Measurements from ENCODE around the gene CCDC146.
"Not testable (repeated sequence)": the region's sequence is repeated elsewhere in the genome, so short reads cannot be mapped to it uniquely, and the experiment has no call there.

The CCDC146 gene

DNA sequence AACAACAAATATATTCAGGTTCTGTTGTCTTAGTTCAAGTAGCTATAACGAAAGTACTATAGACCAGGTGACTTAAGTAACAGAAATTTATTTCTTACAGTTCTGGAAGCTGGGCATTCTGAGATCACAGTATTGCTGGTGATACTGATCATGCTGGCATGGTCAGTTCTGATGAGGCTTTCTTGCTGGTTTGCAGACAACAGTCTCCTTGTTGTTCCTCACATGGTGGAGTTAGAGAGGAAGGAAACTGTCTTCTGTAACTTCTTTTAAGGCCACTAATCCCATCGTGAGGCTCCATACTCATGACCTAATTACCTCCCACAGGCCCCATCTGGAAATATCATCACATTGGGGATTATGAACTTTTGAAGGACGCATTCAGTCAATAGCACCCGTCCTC is 17.9 kb downstream of the CCDC146 start:
- H3K9me3 ChIP-seq (ENCODE audit: control insufficient read depth in 5 of 5, low read length in 5 of 5); H3K27ac ChIP-seq (ENCODE audit: low read depth, low read length); H3K27me3 ChIP-seq (ENCODE audit: control insufficient read depth in 5 of 5, insufficient read depth in 4 of 5, low read length in 5 of 5); H3K4me3 ChIP-seq (ENCODE audit: low read depth in 1 of 5, low read length in 5 of 5); H3K9ac ChIP-seq (ENCODE audit: low read length in 5 of 5); H3K36me3 ChIP-seq (ENCODE audit: control insufficient read depth in 5 of 5, insufficient read depth in 5 of 5, low read length in 5 of 5); H3K4me1 ChIP-seq (ENCODE audit: control insufficient read depth in 5 of 5, insufficient read depth in 5 of 5, low read length in 5 of 5): not testable (repeated sequence)

DNA sequence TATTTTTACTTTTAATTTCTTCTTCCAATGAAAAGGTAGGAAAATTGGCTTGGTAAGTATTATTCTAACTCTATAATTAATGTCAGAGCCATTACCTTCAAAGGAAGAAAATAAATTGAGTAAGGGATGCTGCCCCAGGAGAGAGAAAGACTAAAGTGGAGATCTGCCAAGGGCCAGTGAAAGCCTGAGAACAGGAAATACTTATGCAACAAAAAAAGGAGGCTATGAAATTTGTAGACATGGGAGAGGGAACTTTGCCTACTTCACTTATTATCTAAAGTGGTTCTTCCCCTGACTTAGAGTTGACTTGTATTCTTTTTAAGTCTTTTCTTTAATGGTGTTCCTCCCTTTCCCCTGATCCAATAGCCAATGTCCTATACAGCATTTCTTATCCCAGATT is 29.8 kb downstream of the CCDC146 start:
- not testable (repeated sequence) for H3K36me3 ChIP-seq (ENCODE audit: control insufficient read depth in 5 of 5, insufficient read depth in 5 of 5, low read length in 5 of 5)

DNA sequence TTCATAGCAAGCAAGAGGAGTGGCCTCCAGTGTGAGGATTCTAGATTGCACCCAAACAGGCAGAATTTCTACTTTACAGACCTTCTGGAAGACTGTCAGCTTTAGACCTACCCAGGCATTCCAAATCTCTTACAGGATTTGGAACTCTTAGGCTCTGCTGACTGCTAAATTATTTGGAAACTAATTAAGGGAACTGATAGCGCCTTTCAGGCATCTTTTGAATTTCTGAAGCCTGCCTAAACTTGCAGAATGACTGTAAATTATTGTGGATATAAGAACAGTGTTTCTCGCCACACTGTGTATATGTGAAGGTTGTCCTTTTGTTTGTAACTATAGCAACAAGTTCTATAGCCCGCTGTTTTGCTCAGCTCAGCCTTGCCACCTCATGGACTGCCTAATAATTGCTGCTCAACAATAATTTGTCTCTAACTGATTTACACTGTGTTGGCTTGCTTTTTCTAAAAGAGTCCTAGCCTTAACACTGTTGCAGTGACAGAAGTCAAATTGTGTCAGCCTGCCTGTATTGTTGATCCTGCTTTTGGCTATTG is 32.6 kb downstream of the CCDC146 start:
- H3K36me3 ChIP-seq (ENCODE audit: control insufficient read depth in 5 of 5, insufficient read depth in 5 of 5, low read length in 5 of 5); H3K27ac ChIP-seq (ENCODE audit: low read depth, low read length); H3K27me3 ChIP-seq (ENCODE audit: control insufficient read depth in 5 of 5, insufficient read depth in 4 of 5, low read length in 5 of 5); H3K9ac ChIP-seq (ENCODE audit: low read length in 5 of 5); H3K4me1 ChIP-seq (ENCODE audit: control insufficient read depth in 5 of 5, insufficient read depth in 5 of 5, low read length in 5 of 5); H3K9me3 ChIP-seq (ENCODE audit: control insufficient read depth in 5 of 5, low read length in 5 of 5); H3K4me3 ChIP-seq (ENCODE audit: low read depth in 1 of 5, low read length in 5 of 5): not testable (repeated sequence)

More for the DNA sequence above, 29.8 kb downstream of the CCDC146 start:
- not testable (repeated sequence) for H3K27me3 ChIP-seq (ENCODE audit: control insufficient read depth in 5 of 5, insufficient read depth in 4 of 5, low read length in 5 of 5); H3K4me3 ChIP-seq (ENCODE audit: low read depth in 1 of 5, low read length in 5 of 5); H3K9ac ChIP-seq (ENCODE audit: low read length in 5 of 5); H3K9me3 ChIP-seq (ENCODE audit: control insufficient read depth in 5 of 5, low read length in 5 of 5); H3K4me1 ChIP-seq (ENCODE audit: control insufficient read depth in 5 of 5, insufficient read depth in 5 of 5, low read length in 5 of 5); H3K27ac ChIP-seq (ENCODE audit: low read depth, low read length)

DNA sequence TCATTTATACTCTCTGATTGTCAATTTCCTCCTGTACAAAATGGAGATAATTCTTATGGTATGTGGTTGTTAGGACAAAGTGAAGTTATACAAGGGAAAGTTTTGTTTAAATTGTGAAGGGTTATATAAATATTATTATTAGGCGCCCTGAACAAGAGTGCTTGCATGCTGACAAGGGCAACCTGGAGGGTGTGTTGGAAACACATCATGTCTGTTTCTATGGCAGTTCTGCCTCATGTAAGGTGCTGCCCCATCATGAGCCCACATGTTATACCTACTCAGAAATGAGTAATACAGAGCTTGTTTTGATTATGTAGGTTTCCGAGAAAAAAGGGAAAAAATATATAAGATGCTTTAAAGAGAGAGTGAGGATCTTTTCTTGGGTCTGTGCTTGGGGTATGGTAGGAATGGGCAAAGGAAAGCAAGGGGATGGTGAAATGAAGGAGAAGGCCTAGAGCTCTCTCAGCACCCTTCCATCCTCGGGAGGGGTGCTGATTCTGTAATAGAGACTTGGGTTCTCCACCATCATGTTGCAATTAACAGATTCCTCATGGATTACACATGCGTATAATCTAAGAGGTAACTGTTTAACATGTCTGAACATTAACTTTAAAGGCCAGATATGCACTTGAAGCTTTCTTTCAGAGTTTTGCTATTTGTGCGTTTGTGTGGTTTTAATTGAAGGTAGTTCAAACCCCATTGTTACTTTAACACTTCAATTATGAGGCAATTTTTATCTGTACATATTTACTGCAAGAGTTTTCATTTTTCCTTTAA is 33.4 kb downstream of the CCDC146 start:
- H3K9ac ChIP-seq (ENCODE audit: low read length in 5 of 5); H3K4me1 ChIP-seq (ENCODE audit: control insufficient read depth in 5 of 5, insufficient read depth in 5 of 5, low read length in 5 of 5); H3K27me3 ChIP-seq (ENCODE audit: control insufficient read depth in 5 of 5, insufficient read depth in 4 of 5, low read length in 5 of 5); H3K27ac ChIP-seq (ENCODE audit: low read depth, low read length); H3K36me3 ChIP-seq (ENCODE audit: control insufficient read depth in 5 of 5, insufficient read depth in 5 of 5, low read length in 5 of 5); H3K4me3 ChIP-seq (ENCODE audit: low read depth in 1 of 5, low read length in 5 of 5); H3K9me3 ChIP-seq (ENCODE audit: control insufficient read depth in 5 of 5, low read length in 5 of 5): not testable (repeated sequence)

DNA sequence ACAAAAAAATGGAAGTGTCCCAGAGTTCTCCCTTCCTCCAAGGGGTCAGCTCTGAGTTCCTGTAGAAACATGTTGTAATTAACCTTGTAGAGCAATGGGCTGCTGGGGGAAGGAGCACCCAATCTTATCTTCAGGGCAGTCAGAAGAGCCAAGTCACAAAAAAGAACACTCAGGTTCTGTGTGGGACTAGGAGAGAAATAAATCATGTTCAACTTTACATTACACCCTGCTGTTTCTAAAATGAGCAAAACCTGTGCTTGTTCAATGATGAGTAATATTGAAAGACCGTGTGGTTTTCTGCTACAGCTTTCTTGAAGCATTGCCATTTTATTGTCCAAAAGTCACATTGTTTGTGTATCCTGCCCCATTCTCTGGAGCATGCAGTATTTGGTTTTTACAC is 34.6 kb downstream of the CCDC146 start:
- H3K9me3 ChIP-seq (ENCODE audit: control insufficient read depth in 5 of 5, low read length in 5 of 5); H3K27ac ChIP-seq (ENCODE audit: low read depth, low read length); H3K4me1 ChIP-seq (ENCODE audit: control insufficient read depth in 5 of 5, insufficient read depth in 5 of 5, low read length in 5 of 5); H3K4me3 ChIP-seq (ENCODE audit: low read depth in 1 of 5, low read length in 5 of 5); H3K27me3 ChIP-seq (ENCODE audit: control insufficient read depth in 5 of 5, insufficient read depth in 4 of 5, low read length in 5 of 5); H3K9ac ChIP-seq (ENCODE audit: low read length in 5 of 5); H3K36me3 ChIP-seq (ENCODE audit: control insufficient read depth in 5 of 5, insufficient read depth in 5 of 5, low read length in 5 of 5): not testable (repeated sequence)

DNA sequence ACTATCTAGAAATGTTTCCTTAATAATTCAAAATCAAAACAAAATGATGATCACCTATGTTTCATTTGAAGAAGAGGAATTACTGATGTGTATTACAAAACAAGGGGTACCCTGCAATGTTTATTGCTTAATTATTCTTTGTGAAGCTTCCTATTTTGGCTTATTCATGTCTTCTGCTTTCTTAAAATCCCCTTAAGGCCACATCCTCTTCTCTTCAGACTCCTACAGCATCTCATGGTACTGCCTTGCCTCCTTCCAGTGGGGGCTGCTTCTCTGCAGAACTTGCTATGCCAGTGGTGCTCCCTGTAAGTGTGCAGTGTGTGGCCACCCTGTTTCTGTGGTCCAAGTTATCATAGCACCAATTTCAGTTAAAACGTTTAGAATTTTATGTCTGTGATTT is 35.0 kb downstream of the CCDC146 start:
- Histone ChIP-seq H3K36me3 (ENCODE audit: control insufficient read depth in 5 of 5, insufficient read depth in 5 of 5, low read length in 5 of 5) (no peaks in the 10 kb centered on the region), H3K27me3 (ENCODE audit: control insufficient read depth in 5 of 5, insufficient read depth in 4 of 5, low read length in 5 of 5) (no peaks in the 10 kb centered on the region), H3K9me3 (ENCODE audit: control insufficient read depth in 5 of 5, low read length in 5 of 5) (no peaks in the 10 kb centered on the region), H3K4me1 (ENCODE audit: control insufficient read depth in 5 of 5, insufficient read depth in 5 of 5, low read length in 5 of 5) (peaks cover 0 to 3% (median 2%) of the 10 kb centered on the region in 5 donors), H3K9ac (ENCODE audit: low read length in 5 of 5) (no peak overlapping the region), H3K27ac (ENCODE audit: low read depth, low read length) (no peak overlapping the region), H3K4me3 (ENCODE audit: low read depth in 1 of 5, low read length in 5 of 5) (no peak overlapping the region)

DNA sequence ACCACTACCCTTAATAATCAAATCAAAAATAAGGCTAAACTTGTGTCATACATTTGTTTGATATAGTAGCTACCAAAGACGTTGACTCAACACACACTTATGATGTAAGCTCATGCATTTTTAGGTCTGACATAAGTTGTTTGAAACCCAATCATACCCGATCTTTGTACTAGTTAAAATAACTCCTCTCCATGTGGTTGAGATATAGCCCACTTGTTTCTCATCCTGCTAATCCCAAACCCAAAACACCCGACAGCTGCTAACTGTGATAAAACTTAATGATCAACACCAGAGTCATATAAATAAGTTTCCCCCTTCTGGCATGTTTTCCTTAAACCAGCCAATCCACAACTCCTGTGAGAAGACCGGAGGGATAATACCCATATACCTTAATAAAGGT is 48.7 kb downstream of the CCDC146 start:
- H3K4me3 ChIP-seq (ENCODE audit: low read depth in 1 of 5, low read length in 5 of 5); H3K9me3 ChIP-seq (ENCODE audit: control insufficient read depth in 5 of 5, low read length in 5 of 5); H3K27ac ChIP-seq (ENCODE audit: low read depth, low read length); H3K27me3 ChIP-seq (ENCODE audit: control insufficient read depth in 5 of 5, insufficient read depth in 4 of 5, low read length in 5 of 5); H3K36me3 ChIP-seq (ENCODE audit: control insufficient read depth in 5 of 5, insufficient read depth in 5 of 5, low read length in 5 of 5); H3K9ac ChIP-seq (ENCODE audit: low read length in 5 of 5): not testable (repeated sequence)
- peaks cover 0 to 13% (median 0%) of the 10 kb centered on the region in 5 donors for H3K4me1 ChIP-seq (ENCODE audit: control insufficient read depth in 5 of 5, insufficient read depth in 5 of 5, low read length in 5 of 5)

DNA sequence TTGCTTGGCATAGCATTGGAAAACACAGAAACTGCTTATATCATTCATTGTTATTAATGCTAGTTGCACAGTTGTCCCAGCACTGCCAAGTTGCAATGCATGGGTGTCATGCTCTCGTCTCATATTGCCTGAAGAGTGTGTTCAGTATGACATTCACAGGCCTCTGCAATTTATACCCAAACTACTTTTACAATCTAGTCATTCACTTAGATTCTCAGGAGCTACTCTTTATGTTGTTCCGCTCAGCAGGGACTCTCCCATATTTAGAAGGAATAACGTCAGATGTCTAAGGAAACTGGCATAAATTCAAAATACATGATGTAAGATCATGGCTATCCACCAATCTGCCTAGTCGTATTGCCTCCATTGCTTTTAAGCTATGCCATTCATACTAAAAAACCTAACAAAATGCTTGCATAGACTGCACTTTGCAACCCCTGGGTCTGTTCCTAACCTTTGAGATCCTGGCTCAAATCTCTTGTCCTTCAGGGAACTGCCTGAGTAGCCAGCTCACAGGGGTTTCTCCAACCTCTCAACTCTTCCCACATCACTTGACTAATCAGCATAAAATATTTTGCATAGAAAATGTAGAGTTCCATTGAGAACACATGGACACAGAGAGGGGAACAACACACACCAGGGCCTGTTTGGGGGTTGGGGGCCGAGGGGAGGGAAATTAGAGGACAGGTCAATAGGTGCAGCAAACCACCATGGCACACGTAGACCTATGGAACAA is 50.2 kb downstream of the CCDC146 start:
- not testable (repeated sequence) for H3K36me3 ChIP-seq (ENCODE audit: control insufficient read depth in 5 of 5, insufficient read depth in 5 of 5, low read length in 5 of 5); H3K9ac ChIP-seq (ENCODE audit: low read length in 5 of 5); H3K27ac ChIP-seq (ENCODE audit: low read depth, low read length); H3K9me3 ChIP-seq (ENCODE audit: control insufficient read depth in 5 of 5, low read length in 5 of 5); H3K27me3 ChIP-seq (ENCODE audit: control insufficient read depth in 5 of 5, insufficient read depth in 4 of 5, low read length in 5 of 5); H3K4me3 ChIP-seq (ENCODE audit: low read depth in 1 of 5, low read length in 5 of 5)
- peaks cover 0 to 13% (median 0%) of the 10 kb centered on the region in 5 donors for H3K4me1 ChIP-seq (ENCODE audit: control insufficient read depth in 5 of 5, insufficient read depth in 5 of 5, low read length in 5 of 5)

DNA sequence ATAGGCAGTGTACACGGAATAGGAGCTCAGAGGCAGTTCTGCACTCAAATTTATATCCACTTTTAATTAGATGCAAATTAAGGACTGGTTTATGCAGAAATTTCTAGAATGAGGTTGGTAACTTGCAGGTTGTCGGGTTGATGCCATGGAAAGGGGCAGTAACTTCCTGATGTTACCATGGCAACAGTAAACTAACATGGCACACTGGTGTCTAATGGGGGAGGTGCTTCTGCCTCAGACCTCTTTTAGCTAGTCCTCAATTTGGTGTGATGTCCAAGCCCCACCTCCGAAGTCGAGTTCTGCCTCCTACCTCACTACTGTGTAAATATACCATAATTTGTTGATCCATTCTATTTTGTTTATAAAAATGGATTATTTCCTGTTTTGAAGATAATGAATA is 52.0 kb downstream of the CCDC146 start:
- H3K27me3 ChIP-seq (ENCODE audit: control insufficient read depth in 5 of 5, insufficient read depth in 4 of 5, low read length in 5 of 5); H3K27ac ChIP-seq (ENCODE audit: low read depth, low read length): not testable (repeated sequence)
- peaks cover 0 to 13% (median 0%) of the 10 kb centered on the region in 5 donors for H3K4me1 ChIP-seq (ENCODE audit: control insufficient read depth in 5 of 5, insufficient read depth in 5 of 5, low read length in 5 of 5)

DNA sequence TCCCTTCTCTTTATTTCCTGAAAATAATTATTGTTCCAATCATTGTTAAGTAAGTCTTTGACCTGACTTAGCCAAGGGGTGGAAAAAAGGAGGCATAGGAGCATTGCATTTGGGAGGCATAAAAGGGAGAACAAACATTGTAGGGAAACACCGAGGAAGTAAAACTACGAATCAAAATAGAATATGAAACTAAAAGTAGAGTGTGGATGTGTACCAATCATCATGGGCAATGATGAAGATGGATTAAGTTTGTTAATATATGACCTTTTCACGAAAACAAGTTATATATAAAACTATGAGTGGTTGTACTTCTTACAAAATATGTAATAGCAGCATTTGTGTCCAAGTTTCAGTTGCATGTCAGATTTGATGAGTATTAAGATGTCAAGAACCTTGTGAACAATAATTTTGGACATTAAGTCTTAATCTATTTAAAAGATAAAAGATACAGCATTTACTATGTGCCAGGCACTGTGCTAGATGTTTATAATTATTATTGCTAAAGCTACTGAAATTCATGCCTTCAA is 52.9 kb downstream of the CCDC146 start:
- not testable (repeated sequence) for H3K27me3 ChIP-seq (ENCODE audit: control insufficient read depth in 5 of 5, insufficient read depth in 4 of 5, low read length in 5 of 5); H3K9ac ChIP-seq (ENCODE audit: low read length in 5 of 5); H3K27ac ChIP-seq (ENCODE audit: low read depth, low read length); H3K36me3 ChIP-seq (ENCODE audit: control insufficient read depth in 5 of 5, insufficient read depth in 5 of 5, low read length in 5 of 5); H3K4me3 ChIP-seq (ENCODE audit: low read depth in 1 of 5, low read length in 5 of 5); H3K9me3 ChIP-seq (ENCODE audit: control insufficient read depth in 5 of 5, low read length in 5 of 5)
- peaks cover 0 to 13% (median 0%) of the 10 kb centered on the region in 5 donors for H3K4me1 ChIP-seq (ENCODE audit: control insufficient read depth in 5 of 5, insufficient read depth in 5 of 5, low read length in 5 of 5)

More for the DNA sequence above, 52.0 kb downstream of the CCDC146 start:
- H3K9me3 ChIP-seq (ENCODE audit: control insufficient read depth in 5 of 5, low read length in 5 of 5); H3K9ac ChIP-seq (ENCODE audit: low read length in 5 of 5); H3K36me3 ChIP-seq (ENCODE audit: control insufficient read depth in 5 of 5, insufficient read depth in 5 of 5, low read length in 5 of 5); H3K4me3 ChIP-seq (ENCODE audit: low read depth in 1 of 5, low read length in 5 of 5): not testable (repeated sequence)

Data from subcutaneous abdominal adipose tissue (tissue), 5 donors.